CD14-positive monocyte (primary cell): ENCODE results near the gene SLC22A31. TPM values are rescaled to one million over a fixed set of nuclear protein-coding genes. Genes with fewer than 3 reads are reported as not detected.
"Not testable (repeated sequence)": the region's sequence is repeated elsewhere in the genome, so short reads cannot be mapped to it uniquely, and the experiment has no call there.

ENCODE experiments used
- DNase-seq, 3 donors: peaks; one replicate each; pipeline ENCODE4 v3.0.0-alpha.2; 2011 to 2022
- H2AFZ ChIP-seq: 2 replicates; pipeline ENCODE4 v1.6.0; 2012; ENCODE audit warnings: mild to moderate bottlenecking, low read depth, low read length, inconsistent platforms; ENCODE audit not compliant: insufficient read depth, poor library complexity, severe bottlenecking
- H3K27ac ChIP-seq, 2 donors: 1 replicate in 1 of 2; 2 replicates in 1 of 2; pipeline ENCODE4 v1.5.1; 2012 to 2013; ENCODE audit warnings: low read length in 2 of 2, control low read depth in 1 of 2, inconsistent platforms in 1 of 2, low read depth in 1 of 2, mild to moderate bottlenecking in 1 of 2
- H3K27me3 ChIP-seq, 2 donors: one replicate each; pipeline versions ENCODE4 v1.6.0 to v1.6.1; 2011 to 2013; ENCODE audit warnings: low read length in 2 of 2; ENCODE audit not compliant: control insufficient read depth in 2 of 2, insufficient read depth in 2 of 2
- H3K36me3 ChIP-seq, 2 donors: replicated peaks in 1 of 2; 1 replicate in 1 of 2; 2 replicates in 1 of 2; pipeline versions ENCODE4 v1.5.1 to v1.6.1; 2012 to 2013; ENCODE audit warnings: low read length in 2 of 2, control low read depth in 1 of 2, inconsistent platforms in 1 of 2, mild to moderate bottlenecking in 1 of 2; ENCODE audit not compliant: insufficient read depth in 2 of 2, control insufficient read depth in 1 of 2
- H3K4me1 ChIP-seq, 2 donors: 1 replicate in 1 of 2; 2 replicates in 1 of 2; pipeline versions ENCODE4 v1.5.1 to v1.6.1; 2012 to 2013; ENCODE audit warnings: low read length in 2 of 2, control low read depth in 1 of 2, inconsistent platforms in 1 of 2, mild to moderate bottlenecking in 1 of 2, moderate library complexity in 1 of 2; ENCODE audit not compliant: insufficient read depth in 2 of 2, control insufficient read depth in 1 of 2
- H3K4me2 ChIP-seq: replicated peaks from 2 replicates; pipeline ENCODE3; 2012; ENCODE audit warnings: low read length, moderate library complexity, mild to moderate bottlenecking; ENCODE audit not compliant: poor library complexity, severe bottlenecking; ENCODE audit errors: extremely low read depth
- H3K4me3 ChIP-seq, 3 experiments: fragments of 200-600 bp in 1 of 3; sonication (generic) in 1 of 3; replicated peaks in 1 of 3; 1 replicate in 2 of 3; 2 replicates in 1 of 3; pipeline ENCODE4 v1.5.1; 2011 to 2013; ENCODE audit warnings: low read length in 3 of 3, mild to moderate bottlenecking in 3 of 3, control low read depth in 2 of 3, low read depth in 2 of 3, inconsistent platforms in 1 of 3, moderate library complexity in 1 of 3
- H3K79me2 ChIP-seq: 2 replicates; pipeline ENCODE4 v1.6.0; 2012; ENCODE audit warnings: mild to moderate bottlenecking, control low read depth, inconsistent platforms, low read length, moderate library complexity; ENCODE audit not compliant: insufficient read depth
- H3K9ac ChIP-seq: 2 replicates; pipeline ENCODE4 v1.6.0; 2017; ENCODE audit warnings: low read length, mild to moderate bottlenecking; ENCODE audit not compliant: insufficient read depth, poor library complexity, severe bottlenecking
- H3K9me3 ChIP-seq, 2 donors: replicated peaks in 1 of 2; 1 replicate in 1 of 2; 2 replicates in 1 of 2; pipeline versions ENCODE4 v1.5.1 to v1.6.1; 2012 to 2013; ENCODE audit warnings: low read length in 2 of 2, control low read depth in 1 of 2; ENCODE audit not compliant: control insufficient read depth in 1 of 2, insufficient read depth in 1 of 2
- H4K20me1 ChIP-seq: 2 replicates; pipeline ENCODE4 v1.6.0; 2012; ENCODE audit warnings: mild to moderate bottlenecking, low read length, control low read depth, moderate library complexity; ENCODE audit not compliant: insufficient read depth
- H3K27ac Mint-ChIP-seq, 7 donors: one replicate each; pipeline ENCODE4 v1.8.0; 2020; ENCODE audit warnings: mild to moderate bottlenecking in 7 of 7, mixed read lengths in 7 of 7, moderate library complexity in 6 of 7, inconsistent platforms in 2 of 7
- H3K27me3 Mint-ChIP-seq, 3 donors: one replicate each; pipeline ENCODE4 v1.8.0; 2021 to 2022; ENCODE audit warnings: low read depth in 3 of 3, mild to moderate bottlenecking in 3 of 3, mixed read lengths in 3 of 3, moderate library complexity in 3 of 3, inconsistent platforms in 1 of 3
- H3K36me3 Mint-ChIP-seq, 2 donors: one replicate each; pipeline ENCODE4 v1.8.0; 2020; ENCODE audit warnings: mixed read lengths in 2 of 2, inconsistent platforms in 1 of 2, mild to moderate bottlenecking in 1 of 2
- H3K4me1 Mint-ChIP-seq: one replicate; pipeline ENCODE4 v1.8.0; 2020; ENCODE audit warnings: mild to moderate bottlenecking, mixed read lengths
- H3K4me3 Mint-ChIP-seq, 2 donors: one replicate each; pipeline ENCODE4 v1.8.0; 2020; ENCODE audit warnings: mild to moderate bottlenecking in 2 of 2, mixed read lengths in 2 of 2, moderate library complexity in 1 of 2
- H3K9me3 Mint-ChIP-seq, 7 donors: one replicate each; pipeline ENCODE4 v1.8.0; 2020 to 2022; ENCODE audit warnings: mixed read lengths in 7 of 7, mild to moderate bottlenecking in 6 of 7, moderate library complexity in 6 of 7, inconsistent platforms in 2 of 7
- WGBS: methylation state at CpG from one replicate; pipeline ENCODE4 v1.1.5; 2013; ENCODE audit warnings: missing lambda C conversion rate; ENCODE audit not compliant: insufficient coverage; 5-methylcytosine and 5-hydroxymethylcytosine counted together
- intact Hi-C, 2 donors: fragments of 100-400 bp; cut with micrococcal nuclease; formaldehyde crosslinking; loops; one replicate each; pipeline versions ENCODE4 v1.15.0 to v1.15.1; 2023
- polyA minus RNA-seq: library from RNA; depleted of rRNA, polyadenylated mRNA; stranded (reverse); fragments of >200 nt; gene quantifications from 2 replicates; pipeline ENCODE4 v1.2.3, GENCODE V29; 2012
- polyA plus RNA-seq, 3 donors: library from polyadenylated mRNA; depleted of rRNA in 1 of 3; unstranded in 2 of 3; stranded (reverse) in 1 of 3; fragments of 300-500 nt in 2 of 3; fragments of >200 nt in 1 of 3; fragmentation: Illumina TruSeq in 2 of 3; gene quantifications; 1 replicate in 2 of 3; 2 replicates in 1 of 3; pipeline ENCODE4 v1.2.3, GENCODE V29; 2012 to 2021
- total RNA-seq, 12 experiments: library from RNA in 1 of 12; stranded (reverse) in 1 of 12; fragments of 120-200 nt in 1 of 12; gene quantifications; one replicate each; pipeline ENCODE4 v1.2.4 and lab custom pipeline; 2013 to 2026; ENCODE audit warnings: mixed read lengths in 6 of 12, inconsistent platforms in 1 of 12
- TF ChIP-seq, protein P1 (sequence below): fragments of 200-600 bp; IDR thresholded peaks from one replicate; pipeline ENCODE4 v1.8.0; 2022; ENCODE audit warnings: antibody characterized with exemption, mild to moderate bottlenecking

The SLC22A31 gene
- total RNA-seq (2013), result 0.04 TPM
- polyA plus RNA-seq (under 1 TPM in 1 of 3 donors, not detected in 2; 0.29 TPM), polyA minus RNA-seq (0.32 and 0.42 TPM in 2 replicates), total RNA-seq (lab: John Stamatoyannopoulos, UW) (0 to 0.45 (median 0.10) reads per million in 11 experiments)

DNA sequence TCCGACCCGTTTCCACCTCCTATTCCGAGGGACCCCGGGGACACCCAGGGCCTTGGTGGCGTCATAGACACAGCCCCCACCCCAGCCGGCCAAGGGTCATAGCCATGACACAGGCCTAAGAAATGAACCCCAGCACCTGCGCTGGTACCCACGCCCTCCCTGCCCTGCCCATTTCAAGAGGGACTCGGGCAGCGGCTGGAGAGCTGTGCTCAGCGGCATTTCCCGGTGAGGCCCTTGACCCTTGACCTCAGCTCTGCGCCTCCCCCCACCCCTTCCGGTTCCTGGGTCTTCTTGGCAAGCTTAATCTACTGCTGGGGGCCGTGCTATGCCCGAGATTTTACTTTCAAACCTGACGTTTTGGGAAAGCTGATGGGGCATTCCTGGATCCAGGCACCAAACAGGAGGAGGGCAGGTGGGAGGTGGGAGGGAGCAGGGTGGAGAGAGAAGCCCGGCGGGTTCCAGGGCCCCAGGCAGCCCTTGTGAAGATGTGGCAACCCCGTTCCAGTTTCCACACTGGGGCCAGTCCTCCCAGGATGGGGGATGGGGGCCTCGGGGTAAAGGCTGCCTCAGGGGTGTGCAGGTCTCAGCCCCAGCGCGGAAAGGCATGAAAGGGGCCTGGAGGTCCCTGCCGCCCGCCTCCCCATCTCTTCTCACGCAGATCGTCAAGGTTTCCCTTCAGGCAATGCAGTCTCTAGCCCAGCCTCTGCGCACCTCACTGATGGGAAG is at the start of gene SLC22A31:
Gene SLC22A31, minus strand, starts transcription at position 414 of the 726 bp plus-strand sequence. Its CDS starts 36 bp downstream, at position 378.
- Histone ChIP-seq H2AFZ (no peak within 1 kb of the TSS), H4K20me1 (no peaks in the 10 kb centered on the region), H3K4me2 (peak within 1 kb of the TSS; percentile 65), H3K9me3 (peaks cover 8 to 9% of the 10 kb centered on the region in 2 donors), H3K36me3 (no peaks in the 10 kb centered on the region), H3K4me3 (peak within 1 kb of the TSS in 1 of 3 experiments; percentile 47), H3K4me1 (peaks cover 15 to 21% of the 10 kb centered on the region in 2 donors), H3K27ac (no peak within 1 kb of the TSS), H3K9ac (no peak within 1 kb of the TSS), H3K79me2 (no peaks in the 10 kb centered on the region), H3K27me3 (peaks cover 31 to 51% of the 10 kb centered on the region in 2 donors)
- peak in 1 of 3 donors; percentile 5 for DNase-seq
- H3K27me3 Mint-ChIP-seq, result peaks cover 44 to 65% (median 59%) of the 10 kb centered on the region in 3 donors
- peak within 1 kb of the TSS in 1 of 7 donors; percentile 20 for H3K27ac Mint-ChIP-seq
- 28% methylated on average over 26 of the region's 28 CpGs for WGBS
- peak within 1 kb of the TSS; percentile 64 to 83 for H3K4me3 Mint-ChIP-seq
- peaks cover 16% of the 10 kb centered on the region for H3K4me1 Mint-ChIP-seq
- peaks cover 3 to 20% (median 16%) of the 10 kb centered on the region in 7 donors for H3K9me3 Mint-ChIP-seq
- TF ChIP-seq, protein P1, sequence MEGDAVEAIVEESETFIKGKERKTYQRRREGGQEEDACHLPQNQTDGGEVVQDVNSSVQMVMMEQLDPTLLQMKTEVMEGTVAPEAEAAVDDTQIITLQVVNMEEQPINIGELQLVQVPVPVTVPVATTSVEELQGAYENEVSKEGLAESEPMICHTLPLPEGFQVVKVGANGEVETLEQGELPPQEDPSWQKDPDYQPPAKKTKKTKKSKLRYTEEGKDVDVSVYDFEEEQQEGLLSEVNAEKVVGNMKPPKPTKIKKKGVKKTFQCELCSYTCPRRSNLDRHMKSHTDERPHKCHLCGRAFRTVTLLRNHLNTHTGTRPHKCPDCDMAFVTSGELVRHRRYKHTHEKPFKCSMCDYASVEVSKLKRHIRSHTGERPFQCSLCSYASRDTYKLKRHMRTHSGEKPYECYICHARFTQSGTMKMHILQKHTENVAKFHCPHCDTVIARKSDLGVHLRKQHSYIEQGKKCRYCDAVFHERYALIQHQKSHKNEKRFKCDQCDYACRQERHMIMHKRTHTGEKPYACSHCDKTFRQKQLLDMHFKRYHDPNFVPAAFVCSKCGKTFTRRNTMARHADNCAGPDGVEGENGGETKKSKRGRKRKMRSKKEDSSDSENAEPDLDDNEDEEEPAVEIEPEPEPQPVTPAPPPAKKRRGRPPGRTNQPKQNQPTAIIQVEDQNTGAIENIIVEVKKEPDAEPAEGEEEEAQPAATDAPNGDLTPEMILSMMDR, result no peak
- peaks cover 3 to 6% of the 10 kb centered on the region in 2 donors for H3K36me3 Mint-ChIP-seq
- intact Hi-C loops, result no loop called here

DNA sequence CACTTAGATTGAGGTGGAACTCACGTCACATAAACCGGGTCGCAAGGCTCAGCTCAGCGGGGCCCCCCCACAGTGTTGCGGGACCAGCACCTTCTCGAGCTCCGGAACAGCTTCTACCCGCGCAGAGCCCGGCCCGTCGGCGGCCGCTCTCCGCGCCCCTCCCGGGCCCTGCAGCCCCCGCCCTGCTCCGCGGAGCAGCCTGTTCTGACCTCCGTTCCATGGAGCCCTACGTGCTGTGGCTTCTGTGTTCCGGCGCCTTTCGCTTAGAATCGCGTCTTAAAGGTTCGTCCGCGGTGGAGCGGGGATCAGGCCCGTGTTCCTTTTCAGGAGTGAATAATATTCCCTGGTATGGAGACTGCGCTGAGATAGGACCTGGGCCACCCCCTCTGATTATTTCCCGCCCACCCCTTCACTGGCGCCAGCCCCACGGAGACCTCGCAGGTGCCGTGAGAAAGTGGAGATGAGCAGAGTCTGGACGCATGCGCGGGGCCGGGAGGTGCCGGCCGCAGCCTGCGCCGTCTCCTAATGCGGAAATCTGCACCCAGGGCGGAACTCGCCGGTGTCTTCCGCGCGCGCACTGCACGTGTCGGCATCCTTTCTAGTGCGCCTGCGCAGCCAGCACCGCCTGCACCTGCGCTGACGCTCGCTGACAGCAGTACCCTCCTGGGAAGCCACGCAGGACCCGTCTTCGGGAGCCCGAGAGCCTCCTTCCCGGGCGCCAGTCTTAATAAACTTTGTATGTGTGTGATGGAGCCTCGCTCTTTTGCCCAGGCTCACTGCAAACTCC is 48.1 kb upstream of the SLC22A31 start:
- Mint-ChIP-seq H3K27me3 (peaks cover 31 to 38% (median 36%) of the 10 kb centered on the region in 3 donors), H3K36me3 (no peaks in the 10 kb centered on the region), H3K9me3 (peaks cover 9 to 34% (median 24%) of the 10 kb centered on the region in 7 donors), H3K27ac (peak overlapping the region in 2 of 7 donors; percentile 13 to 58), H3K4me1 (peaks cover 7% of the 10 kb centered on the region), H3K4me3 (peak overlapping the region; percentile 72 to 76)
- Histone ChIP-seq H3K9me3 (peaks cover 18 to 24% of the 10 kb centered on the region in 2 donors), H3K9ac (no peak overlapping the region), H2AFZ (peak overlapping the region; percentile 29), H3K4me3 (peak overlapping the region in 2 of 3 experiments; percentile 30 to 68), H3K4me2 (peak overlapping the region; percentile 82), H3K27ac (no peak overlapping the region), H3K36me3 (no peaks in the 10 kb centered on the region), H3K4me1 (peaks cover 7 to 18% of the 10 kb centered on the region in 2 donors), H3K79me2 (no peaks in the 10 kb centered on the region), H3K27me3 (peaks cover 0 to 20% of the 10 kb centered on the region in 2 donors), H4K20me1 (no peaks in the 10 kb centered on the region)
- no peak for DNase-seq
- intact Hi-C loops, result no loop called here
- WGBS, result 55% methylated on average over 50 of the region's 69 CpGs
- TF ChIP-seq, protein P1, result no peak

DNA sequence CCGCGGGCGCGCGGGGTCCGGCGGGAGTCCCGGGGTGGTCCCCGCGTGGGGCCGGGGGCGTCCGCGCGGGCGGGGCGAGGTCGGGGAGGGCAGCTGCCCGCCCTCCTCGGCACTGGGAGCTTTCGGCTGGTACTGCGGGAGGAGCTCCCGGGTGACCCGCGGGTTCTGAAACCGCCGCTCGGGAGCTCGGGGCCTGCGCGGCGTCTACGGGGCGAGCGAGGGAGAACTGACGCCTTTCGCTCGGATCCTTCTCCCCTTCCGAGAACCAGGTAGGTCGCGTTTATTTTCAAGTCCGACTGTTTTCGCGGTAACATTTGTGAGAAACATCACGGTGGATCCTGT is 47.4 kb upstream of the SLC22A31 start:
- WGBS, result 2% methylated on average over 43 of the region's 45 CpGs
- Mint-ChIP-seq H3K9me3 (peaks cover 9 to 34% (median 24%) of the 10 kb centered on the region in 7 donors), H3K27ac (peak overlapping the region in 1 of 7 donors; percentile 58), H3K4me3 (peak overlapping the region; percentile 72 to 83), H3K27me3 (peaks cover 27 to 39% (median 38%) of the 10 kb centered on the region in 3 donors)
- not testable (repeated sequence) for H3K4me1 Mint-ChIP-seq, H3K9ac ChIP-seq, H4K20me1 ChIP-seq, H3K36me3 Mint-ChIP-seq, H3K79me2 ChIP-seq, H3K27ac ChIP-seq, H3K36me3 ChIP-seq
- intact Hi-C loops, result loop anchor here in 1 of 2 donors (2.0 kb wide), 1 partner anchor 55 kb away; no protein-coding TSS in a partner anchor
- Histone ChIP-seq H3K4me1 (peaks cover 7 to 18% of the 10 kb centered on the region in 2 donors), H3K9me3 (peaks cover 18 to 24% of the 10 kb centered on the region in 2 donors), H3K27me3 (peaks cover 0 to 20% of the 10 kb centered on the region in 2 donors), H2AFZ (peak overlapping the region; percentile 29), H3K4me2 (peak overlapping the region; percentile 82), H3K4me3 (peak overlapping the region in 2 of 3 experiments; percentile 30 to 68)
- DNase-seq, result peak in 1 of 3 donors; percentile 25
